GM04503 (cell line): ENCODE results near the gene DIAPH2.
"Not testable (repeated sequence)": the region's sequence is repeated elsewhere in the genome, so short reads cannot be mapped to it uniquely, and the experiment has no call there.

ENCODE experiments used
- DNase-seq: peaks from one replicate; pipeline ENCODE4 v3.0.0-alpha.2; 2012; ENCODE audit warnings: low read depth

The DIAPH2 gene

DNA sequence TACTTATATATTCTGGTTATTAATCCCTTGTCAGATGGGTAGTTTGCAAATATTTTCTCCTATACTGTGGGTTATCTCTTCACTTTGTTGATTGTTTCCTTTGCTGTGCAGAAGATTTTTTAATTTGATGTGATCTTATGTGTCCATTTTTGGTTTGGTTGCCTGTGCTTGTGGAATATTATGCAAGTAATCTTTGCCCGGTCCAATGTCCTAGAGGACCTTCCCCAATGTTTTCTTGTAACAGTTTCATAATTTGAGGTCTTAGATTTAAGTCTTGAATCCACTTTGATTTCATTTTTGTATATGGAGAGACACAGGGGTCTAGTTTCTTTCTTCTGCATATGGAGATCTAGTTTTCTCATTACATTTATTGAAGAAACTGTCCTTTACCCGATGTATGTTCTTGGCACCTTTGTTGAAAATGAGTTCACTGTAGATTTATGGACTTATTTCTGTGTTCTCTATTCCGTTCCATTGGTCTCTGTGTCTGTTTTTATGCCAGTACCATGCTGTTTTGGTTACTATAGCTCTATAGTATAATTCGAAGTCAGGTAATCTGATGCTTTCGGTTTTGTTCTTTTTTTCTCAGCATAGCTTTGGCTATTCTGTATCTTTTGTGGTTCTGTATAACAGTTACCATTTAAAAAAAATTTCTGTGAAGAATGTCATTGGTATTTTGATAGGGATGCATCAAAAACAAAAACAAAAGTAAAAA, 34.7 kb downstream of the DIAPH2 start:
- DNase-seq: no peak

DNA sequence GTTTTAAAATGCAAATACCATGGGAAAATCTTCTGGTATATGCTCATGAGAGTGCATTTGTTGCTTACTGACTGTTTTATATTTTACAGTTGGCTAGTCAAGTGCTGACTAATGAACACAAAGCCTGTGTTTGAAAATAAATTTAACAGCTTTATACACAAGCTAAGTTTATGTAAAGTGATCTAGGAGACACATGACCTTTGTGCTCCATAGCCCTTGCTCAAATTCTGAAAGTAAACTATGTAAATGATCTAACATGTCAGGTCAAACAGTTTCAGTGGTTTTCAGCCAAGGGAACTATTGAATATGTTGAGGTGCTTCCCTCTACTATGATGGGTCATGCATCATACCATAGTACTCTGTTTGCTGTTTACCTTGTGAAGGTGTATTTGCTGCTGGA, 36.7 kb downstream of the DIAPH2 start:
- DNase-seq: no peak

DNA sequence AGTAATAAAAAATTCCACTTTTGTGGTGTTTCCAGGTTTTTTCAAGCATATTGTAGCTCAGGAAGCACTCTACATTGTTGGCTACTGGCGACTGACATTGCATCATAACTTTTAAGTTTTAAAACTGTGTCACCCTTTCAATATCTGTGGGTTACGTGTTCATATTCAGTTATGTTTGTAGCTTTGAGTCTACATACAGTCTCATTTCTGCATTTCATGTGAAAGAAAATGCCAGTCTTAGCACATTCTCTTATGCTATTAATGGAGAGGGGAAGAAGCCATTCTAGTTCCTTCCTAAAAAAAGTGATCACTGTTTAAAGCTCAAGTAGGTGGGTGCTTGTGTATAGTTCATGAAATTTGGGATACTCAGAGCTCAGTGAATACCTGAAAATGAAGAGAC, 38.1 kb downstream of the DIAPH2 start:
- DNase-seq: no peak

DNA sequence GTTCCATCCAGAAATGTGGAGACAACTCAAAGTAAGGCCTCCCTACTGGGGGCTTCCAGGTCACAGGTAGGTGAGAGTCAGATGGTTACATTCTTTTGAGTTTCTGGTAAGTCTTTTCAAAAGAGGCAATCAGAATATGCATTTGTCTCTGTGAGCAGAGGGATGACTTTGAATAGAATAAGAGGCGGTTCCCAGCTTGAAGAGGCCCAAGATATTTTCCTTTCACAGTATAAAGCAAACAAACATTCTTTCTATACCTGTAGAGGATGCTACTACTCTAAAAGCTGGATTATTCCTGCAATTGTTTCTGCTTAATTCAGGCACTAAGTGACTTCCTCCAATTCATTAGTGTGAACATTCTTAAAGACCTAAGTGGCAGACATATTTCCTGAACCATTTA, 44.4 kb downstream of the DIAPH2 start:
- DNase-seq: no peak

DNA sequence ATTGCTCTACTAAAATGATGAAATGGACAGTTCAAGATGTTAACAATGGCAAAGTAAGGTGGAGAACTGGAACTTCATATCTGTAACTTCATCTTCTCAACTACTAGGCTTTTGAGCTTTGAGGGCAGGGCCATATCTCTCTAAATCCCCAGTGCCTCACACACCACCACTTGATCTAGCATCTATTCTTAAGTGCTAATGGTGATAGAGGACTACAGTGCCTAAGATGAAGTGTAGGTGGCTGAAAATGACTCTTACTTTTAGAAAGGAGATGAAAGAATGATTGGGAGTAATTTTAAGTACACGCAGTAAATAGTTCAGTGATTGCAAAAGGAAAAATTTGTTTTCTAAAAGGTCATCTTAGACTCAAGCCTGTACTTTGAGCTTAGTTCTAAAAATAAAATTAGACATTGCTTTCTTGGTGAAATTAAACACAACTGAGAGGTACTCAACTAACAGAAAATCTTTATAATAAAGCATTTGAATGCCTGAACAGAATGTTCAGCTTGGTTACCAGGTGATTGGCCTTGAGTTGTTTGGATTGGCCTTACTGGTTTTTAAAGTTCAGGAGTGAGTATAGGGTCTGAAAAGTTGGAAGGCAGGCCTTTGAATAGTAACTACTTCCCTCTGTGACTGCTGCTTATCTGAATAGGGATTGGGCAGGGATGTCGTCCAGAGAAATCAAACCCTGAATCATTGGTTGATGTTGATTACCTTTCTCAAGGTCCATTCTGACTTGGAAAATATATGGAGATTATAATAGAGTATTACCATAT, 45.4 kb downstream of the DIAPH2 start:
- no peak for DNase-seq

DNA sequence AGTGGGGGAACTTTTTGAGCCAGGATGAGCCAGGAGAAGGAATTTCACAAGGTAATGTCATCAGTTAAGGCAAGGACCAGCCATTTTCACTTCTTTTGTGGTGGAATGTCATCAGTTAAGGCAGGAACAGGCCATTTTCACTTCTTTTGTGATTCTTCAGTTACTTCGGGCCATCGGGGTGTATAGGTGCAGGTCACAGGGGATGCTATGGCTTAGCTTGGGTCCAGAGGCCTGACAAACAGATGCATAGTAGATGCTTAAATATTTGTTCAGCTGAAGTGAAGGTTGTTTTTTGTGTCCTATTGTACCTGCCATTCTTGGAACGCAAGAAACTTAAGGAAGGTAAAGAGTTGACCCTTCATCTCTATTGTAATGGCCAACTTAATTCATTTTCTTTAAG, 46.4 kb downstream of the DIAPH2 start:
- not testable (repeated sequence) for DNase-seq

DNA sequence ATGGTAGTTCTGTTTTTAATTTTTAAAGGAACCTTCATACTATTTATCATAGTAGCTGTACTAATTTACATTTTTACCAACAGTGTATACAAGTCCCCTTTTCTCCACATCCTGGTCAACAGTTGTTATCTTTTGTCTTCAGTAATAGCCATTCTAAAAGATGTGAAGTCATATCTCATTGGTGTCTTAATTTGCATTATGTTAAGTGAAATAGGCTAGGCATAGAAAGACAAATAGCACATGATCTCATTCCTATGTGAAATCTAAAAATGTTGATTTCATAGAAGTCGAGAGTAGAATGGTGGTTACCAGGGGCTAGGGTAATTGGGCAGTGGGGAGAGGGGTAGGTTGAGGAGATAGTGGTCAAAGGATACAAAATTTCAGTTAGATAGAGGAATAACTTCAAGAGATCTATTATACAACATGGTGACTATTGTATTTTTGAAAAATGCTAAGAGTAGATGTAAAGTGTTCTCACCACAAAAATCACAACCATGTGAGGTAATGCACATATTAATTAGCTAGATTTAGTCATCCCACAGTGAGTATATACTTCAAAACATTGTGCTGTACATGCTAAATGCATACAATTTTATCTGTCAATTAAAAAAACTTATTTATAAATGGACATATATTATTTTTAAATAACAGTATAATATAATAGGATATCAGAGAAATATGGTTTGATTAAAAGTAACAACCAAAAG, 58.9 kb downstream of the DIAPH2 start:
- no peak for DNase-seq

DNA sequence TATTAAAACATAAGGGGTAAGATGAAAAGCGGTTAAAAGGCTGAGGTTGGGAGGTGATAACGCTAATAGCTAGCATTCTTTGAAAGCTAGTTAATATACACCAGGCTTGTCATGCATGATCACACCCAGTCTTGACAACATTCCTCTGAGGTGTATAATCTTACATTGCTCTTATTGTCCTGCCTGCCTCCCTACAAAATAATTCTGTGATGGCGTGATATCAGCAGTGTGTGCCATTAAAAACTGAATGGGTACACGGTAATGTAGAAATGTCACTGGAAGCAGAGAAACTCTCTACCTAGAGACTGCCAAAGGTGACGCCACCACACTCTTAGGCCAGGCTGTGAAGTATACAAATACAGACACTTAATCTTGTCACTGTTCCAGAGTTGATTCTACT, 68.1 kb downstream of the DIAPH2 start:
- DNase-seq: no peak

DNA sequence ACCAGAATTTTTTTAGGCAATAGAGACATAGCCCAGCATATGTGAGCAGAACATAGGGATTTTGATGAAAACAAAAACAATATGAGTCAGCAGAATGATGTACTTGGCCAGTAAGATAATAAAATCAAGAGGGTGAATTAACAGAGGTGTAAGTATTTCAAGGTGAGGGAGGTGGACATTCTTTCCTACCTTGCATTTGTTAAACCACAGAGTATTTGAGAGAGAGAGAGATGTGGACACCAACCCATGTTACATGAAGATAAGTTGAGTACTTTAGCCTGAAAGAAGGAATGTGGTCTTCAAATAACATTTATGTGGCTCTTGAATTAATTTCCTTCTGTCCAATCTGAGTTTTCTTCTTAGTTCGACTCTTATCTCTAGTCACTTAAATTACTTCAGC, 68.6 kb downstream of the DIAPH2 start:
- DNase-seq: no peak

DNA sequence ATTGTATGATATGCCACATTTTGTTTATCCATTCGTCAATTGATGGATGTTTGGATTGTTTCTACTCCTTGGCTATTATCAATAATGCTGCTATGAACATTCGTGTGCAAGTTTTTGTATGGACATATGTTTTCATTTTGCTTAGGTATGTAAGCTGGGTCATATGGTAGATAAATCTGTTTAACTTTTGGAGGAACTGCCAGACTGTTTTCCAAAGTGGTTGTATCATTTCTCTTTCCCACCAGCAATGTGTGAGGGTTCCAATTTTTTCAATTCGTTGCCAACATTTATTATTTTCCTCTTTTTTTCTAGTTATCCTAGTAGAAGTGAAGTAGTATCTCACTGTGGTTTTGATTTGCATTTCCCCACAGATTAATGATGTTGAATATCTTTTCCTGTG, 71.8 kb downstream of the DIAPH2 start:
- no peak for DNase-seq

DNA sequence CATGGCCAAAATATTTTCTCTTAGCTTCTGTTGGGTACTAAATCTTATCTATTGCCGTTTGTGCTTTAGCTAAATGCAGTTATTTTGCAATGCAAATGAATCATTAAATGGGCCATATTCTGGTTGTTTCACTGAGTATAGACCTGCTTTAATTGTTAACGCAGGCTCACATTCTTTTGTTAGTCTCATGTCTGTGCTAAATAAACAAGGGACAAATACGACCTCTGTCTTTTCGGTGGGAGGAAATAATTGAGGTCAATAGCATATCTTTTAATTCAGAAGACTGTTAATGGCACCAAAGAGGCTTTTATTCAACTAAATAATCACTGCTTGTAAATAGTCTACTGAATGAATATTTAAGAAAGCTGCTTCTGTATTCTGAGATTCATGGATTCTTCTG, 76.9 kb downstream of the DIAPH2 start:
- no peak for DNase-seq

DNA sequence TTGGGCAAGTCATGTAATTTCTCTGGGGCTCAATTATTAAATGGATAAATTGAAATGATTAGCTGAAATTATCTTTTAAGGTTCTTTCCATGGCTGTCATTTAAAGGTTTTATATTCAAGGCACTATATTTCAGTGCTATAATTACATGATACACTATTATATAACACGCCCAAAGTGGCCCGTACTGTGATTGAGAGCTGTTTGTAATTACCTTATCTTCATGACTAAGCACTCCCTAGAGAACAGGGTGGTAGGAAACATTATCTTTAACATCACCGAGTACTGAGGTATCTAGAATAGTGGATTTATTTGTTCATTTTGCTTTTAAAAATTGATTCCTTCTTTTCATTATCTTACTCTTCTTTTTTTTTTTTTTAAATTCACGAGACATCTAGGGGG, 79.0 kb downstream of the DIAPH2 start:
- DNase-seq: no peak

DNA sequence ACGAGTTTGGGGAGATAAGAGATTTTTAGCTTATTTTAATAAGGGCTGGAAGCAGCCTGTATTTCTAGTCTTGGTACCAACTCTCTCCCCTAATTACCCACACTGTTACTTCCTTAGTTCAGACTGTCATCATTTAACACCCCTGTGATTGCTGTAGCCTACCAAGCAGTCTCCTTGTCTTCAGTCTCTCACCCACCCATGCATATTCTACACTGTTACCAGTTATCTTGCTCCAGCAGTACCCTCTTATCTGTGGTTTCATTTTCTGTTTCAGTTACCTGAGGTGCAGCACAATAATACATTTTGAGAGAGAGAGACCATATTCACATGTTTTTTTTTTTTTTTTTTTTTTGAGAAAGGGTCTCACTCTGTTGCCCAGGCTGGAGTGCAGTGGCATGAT, 80.2 kb downstream of the DIAPH2 start:
- DNase-seq: no peak

DNA sequence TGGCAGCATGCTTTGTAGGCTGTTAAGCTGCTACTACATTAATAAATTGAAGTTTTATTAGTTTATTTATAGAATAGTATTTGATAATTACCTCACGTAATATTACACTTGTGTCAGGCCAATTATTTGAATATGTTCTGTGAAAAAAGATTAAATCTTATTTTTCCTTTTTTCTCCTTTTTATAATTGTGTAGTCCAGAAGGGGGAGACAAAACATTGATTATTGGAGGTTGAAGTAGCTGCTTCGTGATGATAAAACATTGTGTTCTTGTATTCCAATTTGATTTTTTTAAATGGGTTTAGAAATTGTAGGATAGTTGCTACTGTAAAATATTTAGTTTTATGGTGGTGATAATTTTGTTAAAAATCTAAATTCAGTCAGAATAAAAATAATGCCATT, 85.7 kb downstream of the DIAPH2 start:
- no peak for DNase-seq

DNA sequence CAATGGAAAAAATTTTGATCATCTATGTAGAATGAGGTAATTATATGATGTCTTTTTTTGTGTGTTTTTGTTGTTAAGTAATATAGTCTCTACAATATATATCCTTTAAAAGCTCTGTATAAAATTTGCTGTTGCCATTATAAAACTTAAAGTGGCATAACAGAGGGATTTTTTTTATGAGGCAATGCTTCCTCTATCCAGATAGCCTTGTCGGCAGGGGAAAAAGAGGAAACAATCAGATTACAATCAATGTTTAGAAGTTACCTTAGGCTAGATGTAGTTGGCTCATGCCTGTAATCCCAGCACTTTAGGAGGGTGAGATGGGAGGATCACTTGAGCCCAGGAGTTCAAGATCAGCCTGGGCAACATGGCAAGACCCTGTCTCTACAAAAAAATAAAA, 86.8 kb downstream of the DIAPH2 start:
- DNase-seq: no peak

DNA sequence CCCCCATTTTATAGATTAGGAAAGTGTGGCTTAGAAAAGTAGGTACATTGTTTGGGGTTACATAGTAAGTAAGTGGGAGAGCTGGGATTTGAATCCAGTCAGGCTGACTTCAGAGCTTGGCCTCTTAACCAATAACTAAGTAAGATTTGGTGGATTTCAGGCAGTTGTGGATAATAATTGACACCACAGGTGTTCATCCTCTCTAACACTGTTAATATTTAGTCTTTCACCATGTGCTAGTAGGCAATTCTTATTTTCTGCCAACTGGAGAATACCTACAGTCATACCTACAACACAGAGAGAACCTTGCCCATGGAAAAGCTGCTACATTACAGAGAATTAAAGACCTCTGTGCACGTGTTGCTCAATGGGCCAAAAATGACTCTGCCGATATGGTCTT, 89.5 kb downstream of the DIAPH2 start:
- no peak for DNase-seq

DNA sequence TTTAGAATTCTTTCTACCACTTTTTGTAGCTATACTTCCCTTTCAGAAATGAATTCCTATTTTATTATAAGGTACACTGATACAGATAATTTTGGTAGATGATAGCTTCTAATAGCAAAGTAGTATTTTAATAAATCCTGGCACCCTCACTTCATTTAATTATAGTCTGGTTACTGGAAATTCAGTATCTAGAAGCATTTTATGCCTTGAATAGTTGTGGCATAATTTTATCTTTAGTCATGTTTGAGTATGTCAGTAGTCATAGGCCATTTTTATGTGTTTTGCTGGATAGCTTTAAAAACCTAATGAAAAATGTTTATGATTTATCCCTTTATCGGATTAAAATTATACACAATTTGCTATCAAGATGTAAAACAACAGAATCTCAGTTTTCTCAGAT, 92.3 kb downstream of the DIAPH2 start:
- DNase-seq: no peak

DNA sequence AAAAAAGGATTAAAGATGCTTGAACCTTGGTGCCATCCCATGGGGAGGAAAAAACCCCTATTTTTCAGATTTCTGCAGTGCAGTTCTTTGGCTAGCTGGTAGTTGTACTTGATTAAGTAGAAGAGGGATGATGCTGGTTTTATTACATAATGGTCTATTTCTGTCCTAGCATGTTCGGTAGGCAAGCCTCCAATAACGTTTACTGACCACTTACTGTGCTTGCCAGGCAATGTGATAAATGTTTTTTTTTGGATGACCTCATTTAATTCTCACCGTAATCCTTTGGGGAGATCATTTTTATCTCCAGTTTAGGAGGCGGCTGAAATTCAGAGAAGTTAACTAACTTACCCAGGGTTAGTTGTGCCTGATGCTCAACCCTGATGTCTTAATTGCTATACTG, 106.9 kb downstream of the DIAPH2 start:
- DNase-seq: peak; percentile 27

DNA sequence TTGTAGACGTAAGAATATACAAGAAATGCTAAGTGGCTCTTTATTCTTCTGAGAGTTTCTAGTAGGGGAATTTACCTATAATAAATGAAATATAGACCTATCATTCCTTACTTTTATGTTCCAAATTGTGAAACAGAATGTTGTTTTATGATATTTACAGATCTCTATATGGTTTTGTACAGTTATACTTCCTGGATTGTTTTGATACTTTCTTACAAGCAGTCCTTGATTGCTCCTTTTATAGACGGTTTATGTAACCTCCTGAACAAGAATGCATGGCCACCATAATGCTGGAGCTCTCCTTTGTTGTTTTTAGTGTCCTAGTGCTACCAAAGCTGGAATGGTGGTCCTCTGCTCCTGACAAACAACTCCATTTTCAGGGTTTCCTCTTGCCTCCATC, 107.4 kb downstream of the DIAPH2 start:
- no peak for DNase-seq

DNA sequence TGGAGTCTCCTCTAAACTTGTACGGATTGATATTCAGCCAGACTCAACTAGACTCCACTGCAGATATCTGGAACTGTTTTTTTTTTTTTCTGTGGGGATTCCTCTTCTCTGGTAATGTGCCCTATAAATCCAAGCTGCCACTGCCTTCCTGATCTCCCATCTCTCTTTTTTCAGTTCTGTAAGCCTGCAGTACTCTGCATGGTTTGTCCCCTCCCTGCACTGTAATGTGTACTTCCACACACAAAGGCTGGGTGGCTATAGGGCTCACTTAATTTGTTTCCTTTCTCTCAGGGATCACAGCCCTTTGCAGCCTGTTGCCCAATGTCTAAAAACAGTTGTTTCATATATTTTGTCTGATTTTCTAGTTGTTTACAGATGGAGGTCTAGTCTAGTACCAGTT, 114.3 kb downstream of the DIAPH2 start:
- DNase-seq: no peak

DNA sequence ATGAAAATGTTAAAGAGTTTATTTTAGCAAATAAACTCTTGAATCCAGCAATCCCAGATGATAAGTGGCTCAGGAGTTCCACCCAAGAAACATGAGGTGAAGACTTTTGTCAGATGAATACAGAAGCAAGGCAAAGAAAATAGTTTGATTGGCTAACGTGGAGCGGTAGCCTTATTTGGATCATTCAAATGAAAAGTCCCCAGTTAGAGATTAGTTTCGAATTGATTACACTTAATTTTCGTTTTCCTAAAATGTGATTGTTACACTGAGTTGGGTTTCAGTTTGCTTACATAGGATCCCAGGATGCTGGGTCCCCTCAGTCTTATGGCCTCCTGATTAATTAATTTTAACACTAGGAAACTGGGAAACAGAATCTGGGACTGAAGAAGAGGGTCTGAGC, 122.7 kb downstream of the DIAPH2 start:
- DNase-seq: no peak

DNA sequence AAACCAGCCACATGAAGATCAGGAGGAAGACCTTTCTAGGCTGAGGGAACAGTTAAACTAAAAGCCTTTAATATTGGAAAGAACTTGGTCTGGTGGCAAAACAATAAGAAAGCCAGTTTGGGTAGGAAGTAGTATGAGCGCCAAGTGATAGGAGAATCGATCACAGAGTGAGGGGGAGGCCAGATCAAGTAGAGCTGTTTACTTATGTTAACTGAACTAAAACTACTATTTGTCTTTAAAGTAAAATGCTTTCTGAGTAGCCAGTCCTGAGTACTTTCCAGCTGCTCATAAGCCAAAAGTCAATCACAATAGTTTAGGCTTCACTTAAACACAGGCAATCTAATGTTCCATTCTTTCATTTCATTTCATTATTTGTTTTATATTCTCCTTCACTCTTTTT, 136.3 kb downstream of the DIAPH2 start:
- DNase-seq: no peak

DNA sequence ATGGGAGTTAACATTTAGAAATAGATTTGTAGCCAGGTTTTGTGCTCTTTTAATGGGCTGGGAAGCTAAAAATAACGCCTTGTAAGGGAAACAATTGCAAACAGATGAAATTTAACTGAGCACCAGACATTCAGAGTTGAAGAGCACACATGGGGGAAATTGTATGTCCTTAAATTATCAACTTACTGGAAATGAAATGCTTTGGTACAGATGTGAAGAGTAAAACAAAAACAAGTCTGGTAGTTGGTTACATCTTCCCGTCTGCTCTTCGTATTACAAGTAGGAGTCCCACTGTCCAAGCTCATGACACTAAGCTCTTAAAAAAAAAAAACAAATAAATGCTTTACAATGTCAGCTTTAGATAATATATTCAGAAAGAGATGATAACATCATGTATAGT, 139.5 kb downstream of the DIAPH2 start:
- no peak for DNase-seq
